Measurements from ENCODE around the gene SLC45A2.
"Not testable (repeated sequence)": the region's sequence is repeated elsewhere in the genome, so short reads cannot be mapped to it uniquely, and the experiment has no call there.

GRCh38 chr5:34030585-34030984 lies 46.1 kb upstream of the SLC45A2 start:
- TF ChIP-seq MLX (CRISPR knock-in tag; IDR thresholded peaks at IDR 0.05); ZNF263 (CRISPR knock-in tag; IDR thresholded peaks at IDR 0.05; ENCODE audit: low read depth); NFYB (CRISPR knock-in tag; conservative IDR thresholded peaks at IDR 0.05; ENCODE audit: low read depth); CTCF (IDR thresholded peaks at IDR 0.05); PRDM15 (CRISPR knock-in tag; IDR thresholded peaks at IDR 0.05); TCF7 (CRISPR knock-in tag; IDR thresholded peaks at IDR 0.05; ENCODE audit: low read depth): not testable (repeated sequence)

Data from WTC11 (cell line).